ENCODE results near the gene FAM184B. TPM values are rescaled to one million over a fixed set of nuclear protein-coding genes. Genes with fewer than 3 reads are reported as not detected.

The FAM184B gene
- total RNA-seq, 1 donor: not detected

GRCh38 chr4:17797808-17798207 is 16.4 kb upstream of the FAM184B start:
- TF ChIP-seq CTCF (IDR thresholded peaks at IDR 0.05; ENCODE audit: insufficient read depth, low read length): no peak
- DNase-seq (ENCODE audit: low read depth): no peak

DNA sequence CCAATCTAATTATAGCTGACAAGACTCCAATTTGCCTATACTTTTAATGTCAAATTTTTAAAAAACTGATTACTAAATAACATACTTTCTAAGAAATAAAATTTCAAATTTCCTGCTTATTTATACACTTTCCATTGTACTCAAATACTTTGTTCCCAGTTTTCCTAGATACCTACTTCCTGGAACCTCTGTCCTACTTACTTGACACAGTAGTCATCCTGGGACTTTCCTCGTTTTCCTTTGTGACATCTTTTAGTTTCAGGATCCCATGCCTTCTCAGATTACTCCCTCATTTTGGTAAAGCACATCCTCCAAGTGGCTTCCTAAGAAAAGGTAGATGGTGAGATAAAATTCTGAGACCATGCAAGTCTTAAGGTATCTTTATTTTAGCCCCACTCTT is 13.3 kb upstream of the FAM184B start:
- no peak for TF ChIP-seq CTCF (IDR thresholded peaks at IDR 0.05; ENCODE audit: insufficient read depth, low read length)
- H3K4me3 ChIP-seq (ENCODE audit: low read depth, low read length): no peak overlapping the region
- DNase-seq (ENCODE audit: low read depth): no peak

More at GRCh38 chr4:17797808-17798207, 16.4 kb upstream of the FAM184B start:
- no peak overlapping the region for H3K4me3 ChIP-seq (ENCODE audit: low read depth, low read length)

DNA sequence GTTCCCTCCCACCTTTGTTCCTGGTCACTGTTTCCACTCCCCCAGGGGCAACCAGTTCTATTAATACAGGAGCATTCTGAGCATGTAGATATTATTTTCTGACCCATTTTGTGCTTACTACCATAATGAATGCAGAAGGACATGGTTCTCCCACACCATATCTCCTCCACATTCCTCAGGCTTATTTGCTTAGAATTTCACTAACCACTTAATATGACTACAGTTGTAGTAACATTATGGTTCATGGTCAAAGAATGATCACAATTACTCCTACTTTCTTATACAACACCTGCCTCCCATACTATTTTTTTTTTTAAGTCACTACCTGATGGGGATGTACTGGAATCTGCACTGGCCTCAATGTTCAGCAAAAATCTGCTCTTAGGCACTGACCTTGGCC is 7.5 kb upstream of the FAM184B start:
- no peak overlapping the region for H3K4me3 ChIP-seq (ENCODE audit: low read depth, low read length)
- no peak for TF ChIP-seq CTCF (IDR thresholded peaks at IDR 0.05; ENCODE audit: insufficient read depth, low read length)
- no peak for DNase-seq (ENCODE audit: low read depth)

DNA sequence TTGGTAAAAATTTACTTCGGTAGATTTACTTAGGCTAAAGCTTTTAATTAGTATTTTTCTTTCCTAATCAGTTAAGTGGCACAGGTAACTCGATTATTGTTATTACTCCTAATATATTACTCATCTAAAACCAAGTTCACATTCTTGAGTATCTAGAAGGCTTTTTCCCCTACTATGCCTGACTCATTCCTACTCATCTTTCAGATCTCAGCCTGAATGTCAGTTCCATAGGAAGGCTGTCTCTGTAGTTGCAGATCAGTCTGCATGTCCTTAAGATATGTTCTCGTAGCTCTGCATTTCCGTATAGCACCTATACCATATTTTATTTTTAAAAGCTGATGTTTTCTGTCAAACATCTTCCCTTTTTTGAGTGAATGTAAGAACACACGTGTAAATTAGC is 5.9 kb upstream of the FAM184B start:
- DNase-seq (ENCODE audit: low read depth): no peak
- no peak for TF ChIP-seq CTCF (IDR thresholded peaks at IDR 0.05; ENCODE audit: insufficient read depth, low read length)
- H3K4me3 ChIP-seq (ENCODE audit: low read depth, low read length): no peak overlapping the region

DNA sequence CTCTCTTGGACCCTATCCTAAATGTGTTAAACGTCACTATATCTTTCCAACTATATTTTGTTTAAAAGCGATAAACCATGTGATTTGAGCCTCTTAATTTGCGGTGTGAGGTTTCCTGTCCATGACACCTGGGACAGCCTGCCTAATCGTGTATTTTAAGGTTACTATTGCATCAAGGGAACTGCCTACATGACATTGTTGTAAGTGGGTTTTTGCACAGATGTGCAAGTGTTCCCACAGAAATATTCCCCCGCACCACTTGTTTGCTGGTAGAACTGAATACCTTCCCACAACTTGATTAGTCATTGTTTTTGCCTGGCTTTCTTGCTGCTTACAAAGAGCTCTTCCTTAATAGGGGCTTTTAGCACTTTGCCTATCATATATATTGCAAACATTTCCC is 5.1 kb upstream of the FAM184B start:
- no peak overlapping the region for H3K4me3 ChIP-seq (ENCODE audit: low read depth, low read length)
- TF ChIP-seq CTCF (IDR thresholded peaks at IDR 0.05; ENCODE audit: insufficient read depth, low read length): no peak
- DNase-seq (ENCODE audit: low read depth): no peak

DNA sequence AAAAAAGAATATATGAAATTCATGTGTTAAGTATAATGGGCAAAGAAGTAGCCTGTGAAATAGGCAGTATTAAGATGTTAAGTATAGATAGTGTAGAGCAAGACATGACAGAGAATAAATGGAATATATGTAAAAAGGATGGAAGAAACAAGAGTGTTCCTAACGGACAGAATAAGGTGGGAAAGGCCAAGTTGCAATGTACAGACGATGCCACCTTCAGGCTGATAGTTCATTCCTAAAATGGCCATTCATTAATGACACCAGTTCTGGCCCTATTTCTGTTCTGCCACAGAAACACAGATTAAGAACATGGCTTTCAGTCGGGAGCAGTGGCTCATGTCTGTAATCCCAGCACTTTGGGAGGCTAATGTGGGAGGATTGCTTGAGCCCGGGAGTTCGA is 4.4 kb upstream of the FAM184B start:
- no peak for TF ChIP-seq CTCF (IDR thresholded peaks at IDR 0.05; ENCODE audit: insufficient read depth, low read length)
- no peak for DNase-seq (ENCODE audit: low read depth)
- H3K4me3 ChIP-seq (ENCODE audit: low read depth, low read length): no peak overlapping the region

GRCh38 chr4:17780501-17781299 is 721 bp downstream of the FAM184B start:
- H3K4me3 ChIP-seq (ENCODE audit: low read depth, low read length): peak overlapping the region; percentile 60
- TF ChIP-seq CTCF (IDR thresholded peaks at IDR 0.05; ENCODE audit: insufficient read depth, low read length): no peak
- DNase-seq (ENCODE audit: low read depth): peak; percentile 51
